GM21786 (cell line): ENCODE measurements around the gene DLX4.

Source experiments
- ATAC-seq: cut with Tn5 transposase; IDR thresholded peaks from one replicate; pipeline ENCODE4 v1.9.1; 2021; ENCODE audit not compliant: unreplicated experiment

DLX4 gene

DNA sequence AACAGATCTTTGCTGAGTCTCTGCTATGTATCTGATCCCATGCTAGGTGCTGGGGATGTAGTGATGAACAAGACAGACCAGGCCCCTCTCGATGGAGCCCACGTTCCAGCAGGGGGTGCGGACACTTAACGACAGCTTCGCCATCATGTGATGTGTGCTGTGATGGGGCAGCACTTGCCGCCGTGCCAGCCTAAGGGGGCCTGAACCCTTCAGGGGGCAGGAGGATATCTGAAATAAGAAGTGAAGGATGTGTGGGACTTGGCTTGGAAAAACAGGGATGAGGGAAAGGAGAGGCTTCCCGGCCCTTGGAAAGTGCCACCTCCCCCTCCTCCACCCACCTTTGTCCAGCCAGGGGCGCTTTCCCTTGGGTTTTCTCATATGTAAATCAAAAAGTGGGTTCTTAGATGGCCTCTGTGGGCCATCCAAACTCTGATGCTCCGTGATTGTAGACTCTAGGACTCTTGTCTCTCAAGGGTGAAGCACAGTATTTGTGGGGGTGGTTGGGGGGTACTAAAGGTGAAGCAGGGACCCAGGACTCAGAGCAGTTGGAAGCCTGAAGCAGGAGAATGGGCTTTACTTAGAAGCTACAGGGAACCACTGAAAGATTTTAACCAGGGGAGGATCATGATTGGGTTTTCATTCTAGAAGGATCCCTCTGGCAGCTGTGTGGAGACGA is 30.0 kb downstream of the DLX4 start:
- no peak for ATAC-seq

DNA sequence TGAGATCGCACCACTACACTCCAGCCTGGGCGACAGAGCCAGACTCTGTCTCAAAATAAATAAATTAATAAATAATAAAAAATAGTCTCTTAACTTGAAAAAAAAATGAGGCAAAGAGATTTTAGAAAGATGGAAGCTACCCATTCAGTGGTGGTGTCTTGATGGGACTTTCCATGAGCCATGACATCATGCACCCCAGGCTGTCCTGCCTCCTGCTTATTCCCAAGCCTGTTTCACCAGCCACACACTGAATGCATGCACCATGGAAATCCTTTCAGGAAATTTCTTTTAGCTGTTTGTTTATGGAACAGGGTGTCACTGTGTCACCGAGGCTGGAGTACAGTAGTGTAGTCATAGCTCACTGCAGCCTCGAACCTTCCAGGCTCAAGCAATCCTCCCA is 34.9 kb downstream of the DLX4 start:
- ATAC-seq, result no peak

DNA sequence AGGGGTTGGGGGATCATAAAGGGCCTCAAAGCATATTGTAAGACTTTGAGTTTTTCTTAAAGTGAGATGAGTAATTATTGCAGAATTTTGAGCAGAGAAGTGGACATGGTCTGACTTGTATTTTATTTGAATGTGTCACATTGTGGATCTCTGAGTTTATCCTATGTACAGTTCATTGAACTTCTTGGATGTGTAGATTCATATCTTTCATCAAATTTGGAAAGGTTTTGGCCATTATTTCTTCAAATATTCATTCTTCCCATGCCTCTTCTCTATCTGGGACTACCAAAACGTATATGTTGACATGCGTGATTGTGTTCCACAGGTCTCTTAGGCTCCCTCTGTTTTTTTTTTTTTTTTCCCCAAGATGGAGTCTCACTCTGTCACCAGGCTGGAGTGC is 40.3 kb downstream of the DLX4 start:
- ATAC-seq, result no peak

GRCh38 chr17:50013079-50013478 is 44.1 kb downstream of the DLX4 start:
- ATAC-seq, result no peak

DNA sequence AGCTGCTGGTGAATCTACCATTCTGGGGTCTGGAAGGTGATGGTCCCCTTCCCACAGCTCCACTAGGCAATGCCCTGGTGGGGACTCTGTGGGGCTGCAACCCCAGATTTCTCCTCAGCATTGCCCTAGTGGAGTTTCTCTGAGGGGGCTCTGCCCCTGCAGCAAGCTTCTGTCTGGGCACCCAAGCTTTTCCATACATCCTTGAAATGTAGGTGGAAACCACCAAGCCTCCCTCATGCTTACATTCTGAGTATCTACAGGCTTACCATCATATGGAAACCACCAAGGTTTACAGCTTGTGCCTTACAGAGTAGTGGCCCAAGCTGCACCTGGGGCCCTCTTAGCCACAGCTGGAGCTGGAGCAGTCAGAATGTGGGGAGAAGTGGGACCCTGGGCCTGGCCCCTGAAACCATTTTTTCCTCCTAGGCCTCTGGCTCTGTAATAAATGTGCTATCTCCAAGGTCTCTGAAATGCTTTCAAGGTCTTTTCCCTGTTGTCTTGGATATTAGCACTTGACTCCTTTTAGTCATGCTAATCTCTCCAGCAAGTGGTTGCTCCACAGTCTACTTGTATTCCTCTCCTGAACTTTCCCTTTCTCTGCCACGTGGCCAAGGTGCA is 45.6 kb downstream of the DLX4 start:
- ATAC-seq, result no peak

DNA sequence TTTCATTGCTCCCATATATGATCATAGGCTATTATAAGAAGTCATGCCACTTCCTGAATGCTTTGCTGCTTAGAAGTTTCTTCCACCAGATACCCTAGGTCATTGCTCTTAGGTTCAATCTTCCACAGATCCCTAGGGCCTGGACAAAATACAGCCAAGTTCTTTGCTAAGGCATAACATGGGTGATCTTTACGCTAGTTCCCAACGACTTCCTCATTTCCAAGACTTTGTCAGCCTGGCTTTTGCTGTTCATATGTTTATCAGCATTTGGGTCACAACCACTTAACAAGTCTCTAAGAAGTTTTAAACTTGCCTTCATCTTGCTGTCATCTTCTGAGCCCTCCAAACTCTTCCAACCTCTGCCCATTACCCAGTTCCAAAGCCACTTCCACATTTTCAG is 46.2 kb downstream of the DLX4 start:
- ATAC-seq, result no peak

- ATAC-seq, result no peak
Measured at GRCh38 chr17:50018909-50019308, 49.9 kb downstream of the DLX4 start.

DNA sequence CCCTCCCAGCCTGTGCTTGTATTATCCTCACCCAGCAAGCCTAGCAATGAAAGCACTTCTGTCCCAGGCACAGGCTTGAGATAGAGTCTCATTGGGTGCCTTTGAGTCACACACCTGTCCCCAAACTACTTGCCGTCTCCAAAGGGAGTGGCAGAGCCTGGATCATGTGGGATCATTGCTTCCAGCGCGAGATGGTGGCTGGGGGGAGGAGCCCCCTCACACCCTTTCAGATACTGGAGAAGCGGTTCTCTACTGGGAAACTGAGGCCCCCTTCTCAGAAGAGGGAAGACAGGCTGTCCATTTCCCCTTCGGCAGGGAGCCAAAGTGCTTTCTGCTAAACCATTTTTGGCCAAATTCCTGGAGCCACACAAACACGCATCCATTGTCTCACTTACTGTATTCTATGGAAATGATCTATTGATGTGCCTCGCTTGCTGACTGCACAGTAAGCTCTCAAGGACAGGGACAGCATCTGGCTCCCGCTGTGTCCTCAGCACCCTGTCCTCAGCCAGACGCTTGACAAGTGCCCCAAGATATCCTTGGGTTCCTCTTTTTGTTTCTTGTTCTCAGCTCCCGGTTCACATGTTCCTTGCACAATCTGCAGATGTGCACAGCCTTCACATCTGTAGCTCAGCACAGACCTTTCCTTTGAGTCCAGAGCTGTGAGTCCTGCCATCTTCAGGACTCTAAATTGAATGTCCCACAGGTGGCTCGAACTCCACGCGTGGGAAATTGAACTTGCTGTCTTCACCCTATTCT is 52.0 kb downstream of the DLX4 start:
- no peak for ATAC-seq

GRCh38 chr17:50021681-50022370 is 52.8 kb downstream of the DLX4 start:
- ATAC-seq, result no peak

GRCh38 chr17:50022463-50023130 is 53.6 kb downstream of the DLX4 start:
- no peak for ATAC-seq

- ATAC-seq, result no peak
Measured at GRCh38 chr17:50023520-50023919, 54.5 kb downstream of the DLX4 start.
